Osteoblast (primary cell): ENCODE data around the gene MAN2B1. TPM values are rescaled to one million over a fixed set of nuclear protein-coding genes. Genes with fewer than 3 reads are reported as not detected.

Experiments
- DNase-seq: peaks from one replicate; pipeline ENCODE4 v3.0.0; 2011; ENCODE audit warnings: low spot score, mixed read lengths; ENCODE audit not compliant: insufficient read length; ENCODE audit errors: missing footprints
- H2AFZ ChIP-seq: 2 replicates; pipeline ENCODE4 v1.6.0; 2011; ENCODE audit warnings: mild to moderate bottlenecking, low read length
- H3K27ac ChIP-seq: 2 replicates; pipeline ENCODE4 v1.5.1; 2011; ENCODE audit warnings: mild to moderate bottlenecking, low read depth, low read length, moderate library complexity
- H3K27me3 ChIP-seq: 2 replicates; pipeline ENCODE4 v1.6.0; 2012; ENCODE audit warnings: mild to moderate bottlenecking, control low read depth, inconsistent platforms, low read length, moderate library complexity; ENCODE audit not compliant: insufficient read depth
- H3K36me3 ChIP-seq: 2 replicates; pipeline ENCODE4 v1.5.1; 2011; ENCODE audit warnings: mild to moderate bottlenecking, low read length, control low read depth, moderate library complexity; ENCODE audit not compliant: insufficient read depth
- H3K4me1 ChIP-seq: 2 replicates; pipeline ENCODE4 v1.5.1; 2011; ENCODE audit warnings: mild to moderate bottlenecking, low read length, control low read depth, moderate library complexity; ENCODE audit not compliant: insufficient read depth
- H3K4me2 ChIP-seq: 2 replicates; pipeline ENCODE4 v1.6.0; 2011; ENCODE audit warnings: mild to moderate bottlenecking, low read length; ENCODE audit not compliant: insufficient read depth
- H3K4me3 ChIP-seq: fragments of 200-600 bp; sonication (generic); 3 replicates; pipeline ENCODE4 v1.5.1; 2012; ENCODE audit warnings: mild to moderate bottlenecking, low read length, inconsistent platforms; ENCODE audit not compliant: insufficient read depth
- H3K79me2 ChIP-seq: 2 replicates; pipeline ENCODE4 v1.6.0; 2012; ENCODE audit warnings: mild to moderate bottlenecking, low read length, control low read depth, inconsistent platforms; ENCODE audit not compliant: insufficient read depth
- H3K9me3 ChIP-seq: 2 replicates; pipeline ENCODE4 v1.5.1; 2011; ENCODE audit warnings: low read depth, low read length, control low read depth
- H4K20me1 ChIP-seq: 2 replicates; pipeline ENCODE4 v1.6.0; 2012; ENCODE audit warnings: mild to moderate bottlenecking, low read length, control low read depth; ENCODE audit not compliant: insufficient read depth
- CTCF ChIP-seq: IDR thresholded peaks from 2 replicates; pipeline ENCODE4 v1.5.1; 2011; ENCODE audit warnings: mild to moderate bottlenecking, low read depth, low read length, moderate library complexity; ENCODE audit errors: extremely low read depth
- small RNA-seq: library from RNA; depleted of rRNA; stranded (forward); fragments of <200 nt; gene quantifications from one replicate; pipeline ENCODE3, GENCODE V24; 2012
- total RNA-seq: library from RNA; depleted of rRNA; stranded (reverse); fragments of >200 nt; gene quantifications from 2 replicates; pipeline ENCODE4 v1.2.3, GENCODE V29; 2012

MAN2B1 gene
- total RNA-seq, 1 donor, result 35.8 TPM

- TF ChIP-seq CTCF, result no peak
- no peak overlapping the region for H3K4me2 ChIP-seq
- no peaks in the 10 kb centered on the region for H3K27me3 ChIP-seq
- no peaks in the 10 kb centered on the region for H3K4me1 ChIP-seq
- H4K20me1 ChIP-seq, result no peaks in the 10 kb centered on the region
- H3K27ac ChIP-seq, result no peak overlapping the region
- H3K79me2 ChIP-seq, result no peaks in the 10 kb centered on the region
- no peak overlapping the region for H3K4me3 ChIP-seq
- no peaks in the 10 kb centered on the region for H3K9me3 ChIP-seq
- H2AFZ ChIP-seq, result no peak overlapping the region
- no peak for DNase-seq
- H3K36me3 ChIP-seq, result peaks cover 5% of the 10 kb centered on the region
These were observed 68.9 kb downstream of the MAN2B1 start for GRCh38 chr19:12597594-12597993.

- Histone ChIP-seq H3K9me3 (no peaks in the 10 kb centered on the region), H2AFZ (no peak overlapping the region), H4K20me1 (no peaks in the 10 kb centered on the region), H3K4me3 (no peak overlapping the region), H3K27me3 (no peaks in the 10 kb centered on the region), H3K4me2 (no peak overlapping the region), H3K79me2 (no peaks in the 10 kb centered on the region), H3K4me1 (no peaks in the 10 kb centered on the region), H3K36me3 (peaks cover 3% of the 10 kb centered on the region), H3K27ac (no peak overlapping the region)
- TF ChIP-seq CTCF, result no peak
- no peak for DNase-seq
These were observed 69.5 kb downstream of the MAN2B1 start for GRCh38 chr19:12596927-12597548.

Small RNA genes lying within 50 kb of the gene (small RNA-seq; reads per million reads assigned to genes)
- gene SNORD41, result 6.0 reads per million, percentile 88 among the genes with 10 or more reads in this experiment

Other genes starting within 250 kb of the MAN2B1 start
- 2.5 and 2.7 TPM in 2 replicates for gene ZNF443, start 225.7 kb downstream of the MAN2B1 start, total RNA-seq
- 5.0 and 5.1 TPM in 2 replicates for gene ZNF709, start 181.9 kb downstream of the MAN2B1 start, total RNA-seq
- gene ZNF564, start 115.3 kb downstream of the MAN2B1 start, total RNA-seq, result 7.4 and 9.0 TPM in 2 replicates
- 8.7 and 10.6 TPM in 2 replicates for gene ZNF490, start 55.9 kb downstream of the MAN2B1 start, total RNA-seq
- 16.5 and 16.6 TPM in 2 replicates for gene ZNF791, start 55.8 kb downstream of the MAN2B1 start, total RNA-seq
- 5.0 and 8.0 TPM in 2 replicates for gene WDR83, start 65 bp upstream of the MAN2B1 start, total RNA-seq
- 50.4 and 52.5 TPM in 2 replicates for gene DHPS, start 15.1 kb upstream of the MAN2B1 start, total RNA-seq
- not detected in 2 replicates for gene GNG14, start 21.3 kb upstream of the MAN2B1 start, total RNA-seq
- gene FBXW9, start 29.9 kb upstream of the MAN2B1 start, total RNA-seq, result 17.1 and 18.5 TPM in 2 replicates
- 36.6 and 39.8 TPM in 2 replicates for gene TNPO2, start 57.2 kb upstream of the MAN2B1 start, total RNA-seq
- 123 and 136 TPM in 2 replicates for gene TRIR, start 67.9 kb upstream of the MAN2B1 start, total RNA-seq
- gene GET3, start 70.8 kb upstream of the MAN2B1 start, total RNA-seq, result 99.5 and 104 TPM in 2 replicates
- gene BEST2, start 85.0 kb upstream of the MAN2B1 start, total RNA-seq, result not detected in 2 replicates
- gene HOOK2, start 108.8 kb upstream of the MAN2B1 start, total RNA-seq, result 16.8 and 21.7 TPM in 2 replicates
- 85.5 and 93.0 TPM in 2 replicates for gene JUNB, start 124.7 kb upstream of the MAN2B1 start, total RNA-seq
- 155 and 156 TPM in 2 replicates for gene PRDX2, start 135.1 kb upstream of the MAN2B1 start, total RNA-seq
- gene THSD8, start 135.3 kb upstream of the MAN2B1 start, total RNA-seq, result 0.29 TPM in 1 of 2 replicates, not detected in the other
- 7.6 and 8.3 TPM in 2 replicates for gene RNASEH2A, start 139.8 kb upstream of the MAN2B1 start, total RNA-seq
- not detected in 2 replicates for gene RTBDN, start 167.8 kb upstream of the MAN2B1 start, total RNA-seq
- gene MAST1, start 171.8 kb upstream of the MAN2B1 start, total RNA-seq, result 0.29 and 0.72 TPM in 2 replicates
- gene DNASE2, start 214.7 kb upstream of the MAN2B1 start, total RNA-seq, result 48.1 and 61.0 TPM in 2 replicates
- not detected in 2 replicates for gene KLF1, start 220.5 kb upstream of the MAN2B1 start, total RNA-seq
- 23.0 and 31.1 TPM in 2 replicates for gene GCDH, start 224.4 kb upstream of the MAN2B1 start, total RNA-seq